K562 (cell line): ENCODE results near the gene PXK. TPM values are rescaled to one million over a fixed set of nuclear protein-coding genes. Genes with fewer than 3 reads are reported as not detected.

Experiments
- ATAC-seq: fragments of 200-7000 bp; cut with Tn5 transposase; 3 replicates; pipeline ENCODE4 v1.9.1; 2020; ENCODE audit warnings: moderate library complexity
- BruUV-seq: library from RNA; stranded (reverse); fragments of 400-500 nt; replicated peaks from 2 replicates; lab custom pipeline; 2021; lab: Mats Ljungman, UMichigan
- CTCF ChIA-PET: fragments of 300-600 bp; formaldehyde crosslinking; extraction: SDS; loops from one replicate; lab custom pipeline; 2021; ENCODE audit warnings: low intra/inter-chr PET ratio; lab: Yijun Ruan, JAX
- POLR2A ChIA-PET: fragments of 300-600, 350-650 bp; sonication (Branson Sonifier 250); formaldehyde crosslinking; extraction: SDS; loops from one replicate; lab custom pipeline; 2021; ENCODE audit warnings: antibody characterized with exemption, inconsistent platforms; lab: Yijun Ruan, JAX
- DNase-seq, 4 experiments: peaks; one replicate each; pipeline versions ENCODE4 v3.0.0 to v3.0.0-alpha.2; 2011 to 2018; ENCODE audit warnings: low spot score in 3 of 4, mixed read lengths in 3 of 4; ENCODE audit errors: extremely low read depth in 1 of 4
- FAIRE-seq: peaks from 2 replicates; lab custom pipeline; 2011; peaks lifted over from hg19 to GRCh38; lab: Jason Lieb, UNC
- H2AFZ ChIP-seq: 2 replicates; pipeline ENCODE4 v1.6.0; 2011; ENCODE audit warnings: low read depth, low read length, control low read depth, inconsistent platforms
- H3K27ac ChIP-seq: fragments of 200-600 bp; 3 replicates; pipeline ENCODE4 v1.8.0; 2011; ENCODE audit warnings: low read depth, mild to moderate bottlenecking, control low read depth, inconsistent platforms, low read length, moderate library complexity, mixed read lengths; ENCODE audit errors: extremely low read depth
- H3K27me3 ChIP-seq, 2 experiments: fragments of 300-600 bp in 1 of 2; 2 replicates in 1 of 2; 3 replicates in 1 of 2; pipeline versions ENCODE4 v1.6.0 to v1.8.0; 2011; ENCODE audit warnings: inconsistent platforms in 2 of 2, low read length in 2 of 2, mild to moderate bottlenecking in 1 of 2, mixed read lengths in 1 of 2, moderate library complexity in 1 of 2; ENCODE audit not compliant: control insufficient read depth in 2 of 2, insufficient read depth in 2 of 2
- H3K36me3 ChIP-seq: fragments of 300-600 bp; 3 replicates; pipeline ENCODE4 v1.8.0; 2011; ENCODE audit warnings: mild to moderate bottlenecking, low read length, inconsistent platforms; ENCODE audit not compliant: control insufficient read depth, insufficient read depth
- H3K4me1 ChIP-seq, 2 experiments: fragments of 200-600 bp in 1 of 2; replicated peaks in 1 of 2; 2 replicates in 1 of 2; 3 replicates in 1 of 2; pipeline versions ENCODE4 v1.5.1 to v1.8.0; 2011; ENCODE audit warnings: inconsistent platforms in 2 of 2, low read length in 2 of 2, mild to moderate bottlenecking in 1 of 2, mixed read lengths in 1 of 2, moderate library complexity in 1 of 2; ENCODE audit not compliant: control insufficient read depth in 2 of 2, insufficient read depth in 2 of 2
- H3K4me2 ChIP-seq: 2 replicates; pipeline ENCODE4 v1.6.1; 2011; ENCODE audit warnings: low read length, control low read depth, inconsistent platforms, mixed read lengths; ENCODE audit not compliant: insufficient read depth
- H3K4me3 ChIP-seq: fragments of 200-600 bp; sonication (generic), shearing (Covaris generic); 2 replicates; pipeline ENCODE4 v1.5.1; 2016; ENCODE audit warnings: control low read depth, inconsistent platforms
- H3K79me2 ChIP-seq: fragments of 200-600 bp; 3 replicates; pipeline ENCODE4 v1.8.0; 2011; ENCODE audit warnings: low read length, inconsistent platforms; ENCODE audit not compliant: control insufficient read depth, insufficient read depth
- H3K9ac ChIP-seq, 2 experiments: 2 replicates each; pipeline versions ENCODE4 v1.6.0 to v1.6.1; 2011; ENCODE audit warnings: low read depth in 2 of 2, low read length in 2 of 2, control low read depth in 1 of 2, inconsistent platforms in 1 of 2, mild to moderate bottlenecking in 1 of 2, mixed read lengths in 1 of 2; ENCODE audit not compliant: insufficient read depth in 1 of 2
- H3K9me1 ChIP-seq: one replicate; pipeline ENCODE4 v1.6.0; 2011; ENCODE audit warnings: inconsistent platforms, mild to moderate bottlenecking, low read length, moderate library complexity; ENCODE audit not compliant: control insufficient read depth, insufficient read depth
- H3K9me3 ChIP-seq: replicated peaks from 2 replicates; pipeline ENCODE4 v1.5.1; 2011; ENCODE audit warnings: low read depth, low read length, inconsistent platforms; ENCODE audit not compliant: control insufficient read depth, insufficient read depth
- H4K20me1 ChIP-seq: replicated peaks from 2 replicates; pipeline ENCODE4 v1.6.1; 2011; ENCODE audit warnings: low read length, inconsistent platforms, mixed read lengths; ENCODE audit not compliant: control insufficient read depth, insufficient read depth
- ASH1L ChIP-seq: fragments of 450-650 bp; IDR thresholded peaks from 2 replicates; pipeline ENCODE4 v1.6.1; 2018; ENCODE audit warnings: borderline replicate concordance, mild to moderate bottlenecking, low read depth; ENCODE audit not compliant: partially characterized antibody
- HDGF ChIP-seq: fragments of 450-650 bp; IDR thresholded peaks from 2 replicates; pipeline ENCODE4 v1.6.1; 2016
- HEY1 ChIP-seq: fragments of 250-450 bp; sonication (Bioruptor Pico); IDR thresholded peaks from 2 replicates; pipeline ENCODE4 v1.5.0; 2020; ENCODE audit warnings: mild to moderate bottlenecking, moderate library complexity, borderline replicate concordance
- NFRKB ChIP-seq: fragments of 450-650 bp; IDR thresholded peaks from 2 replicates; pipeline ENCODE4 v1.6.1; 2016; ENCODE audit warnings: low read depth
- TCF3 ChIP-seq: sonication (generic); formaldehyde crosslinking; IDR thresholded peaks from 2 replicates; pipeline ENCODE4 v1.4.0; 2020; ENCODE audit warnings: mild to moderate bottlenecking, missing genetic modification reagents
- ZNF431 ChIP-seq: sonication (generic); formaldehyde crosslinking; IDR thresholded peaks from 2 replicates; pipeline ENCODE4 v1.8.0; 2022; ENCODE audit warnings: mild to moderate bottlenecking, missing genetic modification reagents
- WGBS: fragments of 100-300 bp; shearing (Covaris generic); methylation state at CpG from one replicate; pipeline ENCODE4 v1.1.6; 2016; ENCODE audit warnings: low coverage, mixed read lengths; ENCODE audit not compliant: insufficient coverage; ENCODE audit errors: missing lambda C conversion rate; 5-methylcytosine and 5-hydroxymethylcytosine counted together
- in situ Hi-C: fragments of 300-500 bp; cut with MboI; formaldehyde crosslinking; loops from 4 replicates; pipeline ENCODE4 v1.15.0; 2018; ENCODE audit warnings: inconsistent platforms, mixed read lengths
- intact Hi-C: fragments of 100-400 bp; cut with micrococcal nuclease; formaldehyde crosslinking; loops from 2 replicates; pipeline ENCODE4 v1.14.2; 2022
- polyA plus RNA-seq, 8 experiments: library from polyadenylated mRNA; depleted of rRNA in 4 of 8; stranded (reverse) in 5 of 8; unstranded in 3 of 8; fragments of >200 nt; fragmentation: Nextera tagmentation in 2 of 8; fragmentation: Illumina TruSeq in 1 of 8; extraction: Ambion mirVana in 2 of 8; extraction: Trizol in 1 of 8; gene quantifications; 2 replicates each; pipeline versions ENCODE4 v1.2.1 to v1.2.3, GENCODE V29; 2011 to 2014; ENCODE audit warnings: inconsistent platforms in 1 of 8, missing spikeins in 1 of 8
- total RNA-seq, 7 experiments: library from RNA; depleted of rRNA in 6 of 7; stranded (reverse); fragments of >200 nt in 6 of 7; fragmentation: Illumina TruSeq in 2 of 7; extraction: Trizol in 2 of 7; gene quantifications; 2 replicates each; pipeline versions ENCODE4 v1.2.1 to v1.2.3, GENCODE V29; 2011 to 2021; ENCODE audit warnings: low replicate concordance in 1 of 7
- TF ChIP-seq, protein P1 (sequence below): sonication (generic); formaldehyde crosslinking; IDR thresholded peaks from 2 replicates; pipeline ENCODE4 v1.8.0; 2022; ENCODE audit warnings: mild to moderate bottlenecking, low read depth, missing genetic modification reagents
- TF ChIP-seq, protein P2 (sequence below), 3 experiments: fragments of 200-800 bp in 1 of 3; sonication (Bioruptor generic) in 1 of 3; sonication (generic) in 1 of 3; formaldehyde crosslinking in 1 of 3; IDR thresholded peaks; 2 replicates each; pipeline versions ENCODE4 v1.6.1 to v1.8.0; 2016 to 2022; ENCODE audit warnings: mild to moderate bottlenecking in 2 of 3, missing compliant biosample characterization in 2 of 3, missing genetic modification characterization in 2 of 3, missing genetic modification reagents in 1 of 3
- TF ChIP-seq, protein P3 (sequence below): fragments of 450-650 bp; IDR thresholded peaks from 2 replicates; pipeline ENCODE4 v1.6.1; 2016; ENCODE audit warnings: mild to moderate bottlenecking, moderate library complexity

Gene PXK
- total and polyA plus RNA-seq, 9 of the 15 experiments (the other 6 are each of a cell fraction or from before 2014, with no cell fraction given) = 3.3 to 19.9 (median 11.3) TPM

DNA sequence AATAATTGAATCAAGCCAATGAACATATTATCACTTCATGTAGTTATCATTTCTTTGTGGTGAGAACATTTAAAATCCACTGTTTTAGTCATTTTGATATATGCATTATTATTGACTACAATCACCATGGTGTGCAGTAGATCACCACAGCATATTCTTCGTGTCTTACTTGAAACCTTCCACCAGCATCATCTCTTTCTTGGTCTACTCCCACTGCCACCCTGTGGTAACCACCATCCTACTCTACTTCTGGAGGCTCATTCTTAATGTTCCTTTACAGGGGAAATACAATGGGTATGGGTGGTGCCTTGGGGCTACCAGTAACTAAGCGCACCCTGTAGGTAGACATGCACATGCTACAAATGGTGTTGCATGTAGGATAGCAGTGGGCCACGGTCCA lies 25.4 kb downstream of the PXK start:
- FAIRE-seq = no peak
- Histone ChIP-seq H3K9me1 (no peaks in the 10 kb centered on the region), H3K4me2 (no peak overlapping the region), H3K36me3 (no peaks in the 10 kb centered on the region), H3K27ac (no peak overlapping the region), H3K4me3 (no peak overlapping the region), H2AFZ (no peak overlapping the region), H3K9ac (no peak overlapping the region), H3K4me1 (no peaks in the 10 kb centered on the region; a peak in 1 of 5 replicates), H4K20me1 (no peaks in the 10 kb centered on the region), H3K79me2 (no peaks in the 10 kb centered on the region), H3K9me3 (no peaks in the 10 kb centered on the region), H3K27me3 (no peaks in the 10 kb centered on the region)
- in situ Hi-C loops (no loop called here), intact Hi-C loops (no loop called here)
- no peak for DNase-seq
- no TSS peak for BruUV-seq
- 70% methylated on average over 3 of the region's 3 CpGs for WGBS
- ChIA-PET POLR2A (no interaction called here), CTCF (no interaction called here)
- no peak for ATAC-seq
- TF ChIP-seq NFRKB (no peak), ASH1L (no peak), HEY1 (CRISPR knock-in tag) (no peak), ZNF431 (CRISPR knock-in tag) (no peak), TCF3 (CRISPR knock-in tag) (no peak), HDGF (no peak)
- TF ChIP-seq, protein P1, sequence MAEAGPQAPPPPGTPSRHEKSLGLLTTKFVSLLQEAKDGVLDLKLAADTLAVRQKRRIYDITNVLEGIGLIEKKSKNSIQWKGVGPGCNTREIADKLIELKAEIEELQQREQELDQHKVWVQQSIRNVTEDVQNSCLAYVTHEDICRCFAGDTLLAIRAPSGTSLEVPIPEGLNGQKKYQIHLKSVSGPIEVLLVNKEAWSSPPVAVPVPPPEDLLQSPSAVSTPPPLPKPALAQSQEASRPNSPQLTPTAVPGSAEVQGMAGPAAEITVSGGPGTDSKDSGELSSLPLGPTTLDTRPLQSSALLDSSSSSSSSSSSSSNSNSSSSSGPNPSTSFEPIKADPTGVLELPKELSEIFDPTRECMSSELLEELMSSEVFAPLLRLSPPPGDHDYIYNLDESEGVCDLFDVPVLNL = no peak
- TF ChIP-seq, protein P2, sequence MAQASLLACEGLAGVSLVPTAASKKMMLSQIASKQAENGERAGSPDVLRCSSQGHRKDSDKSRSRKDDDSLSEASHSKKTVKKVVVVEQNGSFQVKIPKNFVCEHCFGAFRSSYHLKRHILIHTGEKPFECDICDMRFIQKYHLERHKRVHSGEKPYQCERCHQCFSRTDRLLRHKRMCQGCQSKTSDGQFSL (CRISPR knock-in tag; IDR thresholded peaks at IDR 0.05) = no peak
- TF ChIP-seq, protein P2 (tag; IDR thresholded peaks at IDR 0.05) = no peak
- TF ChIP-seq, protein P3, sequence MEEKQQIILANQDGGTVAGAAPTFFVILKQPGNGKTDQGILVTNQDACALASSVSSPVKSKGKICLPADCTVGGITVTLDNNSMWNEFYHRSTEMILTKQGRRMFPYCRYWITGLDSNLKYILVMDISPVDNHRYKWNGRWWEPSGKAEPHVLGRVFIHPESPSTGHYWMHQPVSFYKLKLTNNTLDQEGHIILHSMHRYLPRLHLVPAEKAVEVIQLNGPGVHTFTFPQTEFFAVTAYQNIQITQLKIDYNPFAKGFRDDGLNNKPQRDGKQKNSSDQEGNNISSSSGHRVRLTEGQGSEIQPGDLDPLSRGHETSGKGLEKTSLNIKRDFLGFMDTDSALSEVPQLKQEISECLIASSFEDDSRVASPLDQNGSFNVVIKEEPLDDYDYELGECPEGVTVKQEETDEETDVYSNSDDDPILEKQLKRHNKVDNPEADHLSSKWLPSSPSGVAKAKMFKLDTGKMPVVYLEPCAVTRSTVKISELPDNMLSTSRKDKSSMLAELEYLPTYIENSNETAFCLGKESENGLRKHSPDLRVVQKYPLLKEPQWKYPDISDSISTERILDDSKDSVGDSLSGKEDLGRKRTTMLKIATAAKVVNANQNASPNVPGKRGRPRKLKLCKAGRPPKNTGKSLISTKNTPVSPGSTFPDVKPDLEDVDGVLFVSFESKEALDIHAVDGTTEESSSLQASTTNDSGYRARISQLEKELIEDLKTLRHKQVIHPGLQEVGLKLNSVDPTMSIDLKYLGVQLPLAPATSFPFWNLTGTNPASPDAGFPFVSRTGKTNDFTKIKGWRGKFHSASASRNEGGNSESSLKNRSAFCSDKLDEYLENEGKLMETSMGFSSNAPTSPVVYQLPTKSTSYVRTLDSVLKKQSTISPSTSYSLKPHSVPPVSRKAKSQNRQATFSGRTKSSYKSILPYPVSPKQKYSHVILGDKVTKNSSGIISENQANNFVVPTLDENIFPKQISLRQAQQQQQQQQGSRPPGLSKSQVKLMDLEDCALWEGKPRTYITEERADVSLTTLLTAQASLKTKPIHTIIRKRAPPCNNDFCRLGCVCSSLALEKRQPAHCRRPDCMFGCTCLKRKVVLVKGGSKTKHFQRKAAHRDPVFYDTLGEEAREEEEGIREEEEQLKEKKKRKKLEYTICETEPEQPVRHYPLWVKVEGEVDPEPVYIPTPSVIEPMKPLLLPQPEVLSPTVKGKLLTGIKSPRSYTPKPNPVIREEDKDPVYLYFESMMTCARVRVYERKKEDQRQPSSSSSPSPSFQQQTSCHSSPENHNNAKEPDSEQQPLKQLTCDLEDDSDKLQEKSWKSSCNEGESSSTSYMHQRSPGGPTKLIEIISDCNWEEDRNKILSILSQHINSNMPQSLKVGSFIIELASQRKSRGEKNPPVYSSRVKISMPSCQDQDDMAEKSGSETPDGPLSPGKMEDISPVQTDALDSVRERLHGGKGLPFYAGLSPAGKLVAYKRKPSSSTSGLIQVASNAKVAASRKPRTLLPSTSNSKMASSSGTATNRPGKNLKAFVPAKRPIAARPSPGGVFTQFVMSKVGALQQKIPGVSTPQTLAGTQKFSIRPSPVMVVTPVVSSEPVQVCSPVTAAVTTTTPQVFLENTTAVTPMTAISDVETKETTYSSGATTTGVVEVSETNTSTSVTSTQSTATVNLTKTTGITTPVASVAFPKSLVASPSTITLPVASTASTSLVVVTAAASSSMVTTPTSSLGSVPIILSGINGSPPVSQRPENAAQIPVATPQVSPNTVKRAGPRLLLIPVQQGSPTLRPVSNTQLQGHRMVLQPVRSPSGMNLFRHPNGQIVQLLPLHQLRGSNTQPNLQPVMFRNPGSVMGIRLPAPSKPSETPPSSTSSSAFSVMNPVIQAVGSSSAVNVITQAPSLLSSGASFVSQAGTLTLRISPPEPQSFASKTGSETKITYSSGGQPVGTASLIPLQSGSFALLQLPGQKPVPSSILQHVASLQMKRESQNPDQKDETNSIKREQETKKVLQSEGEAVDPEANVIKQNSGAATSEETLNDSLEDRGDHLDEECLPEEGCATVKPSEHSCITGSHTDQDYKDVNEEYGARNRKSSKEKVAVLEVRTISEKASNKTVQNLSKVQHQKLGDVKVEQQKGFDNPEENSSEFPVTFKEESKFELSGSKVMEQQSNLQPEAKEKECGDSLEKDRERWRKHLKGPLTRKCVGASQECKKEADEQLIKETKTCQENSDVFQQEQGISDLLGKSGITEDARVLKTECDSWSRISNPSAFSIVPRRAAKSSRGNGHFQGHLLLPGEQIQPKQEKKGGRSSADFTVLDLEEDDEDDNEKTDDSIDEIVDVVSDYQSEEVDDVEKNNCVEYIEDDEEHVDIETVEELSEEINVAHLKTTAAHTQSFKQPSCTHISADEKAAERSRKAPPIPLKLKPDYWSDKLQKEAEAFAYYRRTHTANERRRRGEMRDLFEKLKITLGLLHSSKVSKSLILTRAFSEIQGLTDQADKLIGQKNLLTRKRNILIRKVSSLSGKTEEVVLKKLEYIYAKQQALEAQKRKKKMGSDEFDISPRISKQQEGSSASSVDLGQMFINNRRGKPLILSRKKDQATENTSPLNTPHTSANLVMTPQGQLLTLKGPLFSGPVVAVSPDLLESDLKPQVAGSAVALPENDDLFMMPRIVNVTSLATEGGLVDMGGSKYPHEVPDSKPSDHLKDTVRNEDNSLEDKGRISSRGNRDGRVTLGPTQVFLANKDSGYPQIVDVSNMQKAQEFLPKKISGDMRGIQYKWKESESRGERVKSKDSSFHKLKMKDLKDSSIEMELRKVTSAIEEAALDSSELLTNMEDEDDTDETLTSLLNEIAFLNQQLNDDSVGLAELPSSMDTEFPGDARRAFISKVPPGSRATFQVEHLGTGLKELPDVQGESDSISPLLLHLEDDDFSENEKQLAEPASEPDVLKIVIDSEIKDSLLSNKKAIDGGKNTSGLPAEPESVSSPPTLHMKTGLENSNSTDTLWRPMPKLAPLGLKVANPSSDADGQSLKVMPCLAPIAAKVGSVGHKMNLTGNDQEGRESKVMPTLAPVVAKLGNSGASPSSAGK = no peak
